Osteoblast (primary cell): ENCODE data around the gene SORD. TPM values are rescaled to one million over a fixed set of nuclear protein-coding genes. Genes with fewer than 3 reads are reported as not detected.
"Not testable (repeated sequence)": the region's sequence is repeated elsewhere in the genome, so short reads cannot be mapped to it uniquely, and the experiment has no call there.

Experiments
- DNase-seq: peaks from one replicate; pipeline ENCODE4 v3.0.0; 2011; ENCODE audit warnings: low spot score, mixed read lengths; ENCODE audit not compliant: insufficient read length; ENCODE audit errors: missing footprints
- H2AFZ ChIP-seq: 2 replicates; pipeline ENCODE4 v1.6.0; 2011; ENCODE audit warnings: mild to moderate bottlenecking, low read length
- H3K27ac ChIP-seq: 2 replicates; pipeline ENCODE4 v1.5.1; 2011; ENCODE audit warnings: mild to moderate bottlenecking, low read depth, low read length, moderate library complexity
- H3K27me3 ChIP-seq: 2 replicates; pipeline ENCODE4 v1.6.0; 2012; ENCODE audit warnings: mild to moderate bottlenecking, control low read depth, inconsistent platforms, low read length, moderate library complexity; ENCODE audit not compliant: insufficient read depth
- H3K36me3 ChIP-seq: 2 replicates; pipeline ENCODE4 v1.5.1; 2011; ENCODE audit warnings: mild to moderate bottlenecking, low read length, control low read depth, moderate library complexity; ENCODE audit not compliant: insufficient read depth
- H3K4me1 ChIP-seq: 2 replicates; pipeline ENCODE4 v1.5.1; 2011; ENCODE audit warnings: mild to moderate bottlenecking, low read length, control low read depth, moderate library complexity; ENCODE audit not compliant: insufficient read depth
- H3K4me2 ChIP-seq: 2 replicates; pipeline ENCODE4 v1.6.0; 2011; ENCODE audit warnings: mild to moderate bottlenecking, low read length; ENCODE audit not compliant: insufficient read depth
- H3K4me3 ChIP-seq: fragments of 200-600 bp; sonication (generic); 3 replicates; pipeline ENCODE4 v1.5.1; 2012; ENCODE audit warnings: mild to moderate bottlenecking, low read length, inconsistent platforms; ENCODE audit not compliant: insufficient read depth
- H3K79me2 ChIP-seq: 2 replicates; pipeline ENCODE4 v1.6.0; 2012; ENCODE audit warnings: mild to moderate bottlenecking, low read length, control low read depth, inconsistent platforms; ENCODE audit not compliant: insufficient read depth
- H3K9me3 ChIP-seq: 2 replicates; pipeline ENCODE4 v1.5.1; 2011; ENCODE audit warnings: low read depth, low read length, control low read depth
- H4K20me1 ChIP-seq: 2 replicates; pipeline ENCODE4 v1.6.0; 2012; ENCODE audit warnings: mild to moderate bottlenecking, low read length, control low read depth; ENCODE audit not compliant: insufficient read depth
- total RNA-seq: library from RNA; depleted of rRNA; stranded (reverse); fragments of >200 nt; gene quantifications from 2 replicates; pipeline ENCODE4 v1.2.3, GENCODE V29; 2012
- TF ChIP-seq, protein P1 (sequence below): IDR thresholded peaks from 2 replicates; pipeline ENCODE4 v1.5.1; 2011; ENCODE audit warnings: mild to moderate bottlenecking, low read depth, low read length, moderate library complexity; ENCODE audit errors: extremely low read depth

SORD gene
- total RNA-seq, 1 donor: 9.8 TPM

DNA sequence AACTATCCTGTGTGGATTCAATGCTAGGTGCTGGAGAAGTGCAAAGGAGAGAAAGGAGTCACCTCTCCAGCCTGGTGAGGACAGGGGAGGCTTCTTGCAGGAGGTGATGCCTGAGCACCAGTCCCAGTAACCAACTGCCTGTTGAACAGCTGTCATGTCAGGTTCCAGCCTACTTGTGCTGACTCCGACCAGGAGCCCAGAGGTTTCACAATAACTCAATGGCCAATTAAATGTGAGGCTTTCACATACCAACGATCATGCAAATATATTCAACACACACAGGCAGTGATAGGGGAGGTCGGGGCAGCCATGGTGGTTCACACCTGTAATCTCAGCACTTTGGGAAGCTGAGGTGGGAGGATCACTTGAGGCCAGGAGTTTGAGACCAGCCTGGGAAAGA lies 7.7 kb downstream of the SORD start:
- H3K36me3 ChIP-seq: peaks cover 6% of the 10 kb centered on the region

DNA sequence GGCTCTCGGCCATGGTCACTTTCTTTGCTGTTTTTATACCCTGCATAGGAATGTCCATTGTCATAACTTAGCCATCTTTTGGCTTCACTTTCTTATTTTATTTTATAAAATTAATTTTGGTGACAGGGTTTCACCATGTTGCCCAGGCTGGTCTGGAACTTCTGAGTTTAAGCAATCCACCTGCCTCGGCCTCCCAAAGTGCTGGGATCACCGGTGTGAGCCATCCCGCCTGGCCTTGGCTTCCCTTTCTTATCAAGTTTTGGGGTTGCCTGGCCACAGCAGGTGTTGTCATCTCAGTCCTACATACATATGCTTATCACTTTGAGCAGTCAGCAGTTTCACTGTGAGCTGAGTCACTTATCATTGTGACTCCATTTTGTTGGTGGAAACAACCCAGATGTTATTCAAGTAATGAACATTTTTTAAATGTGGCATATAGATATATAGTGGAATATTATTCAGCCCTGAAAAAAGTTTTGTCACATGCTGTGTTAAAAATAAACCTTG lies 8.6 kb downstream of the SORD start:
- H3K27ac ChIP-seq, H3K4me3 ChIP-seq, H3K9me3 ChIP-seq, H3K36me3 ChIP-seq, H3K4me1 ChIP-seq, H3K4me2 ChIP-seq, H3K27me3 ChIP-seq, H4K20me1 ChIP-seq, H2AFZ ChIP-seq, H3K79me2 ChIP-seq, DNase-seq: not testable (repeated sequence)

More for the DNA sequence above, 7.7 kb downstream of the SORD start:
- TF ChIP-seq, protein P1, sequence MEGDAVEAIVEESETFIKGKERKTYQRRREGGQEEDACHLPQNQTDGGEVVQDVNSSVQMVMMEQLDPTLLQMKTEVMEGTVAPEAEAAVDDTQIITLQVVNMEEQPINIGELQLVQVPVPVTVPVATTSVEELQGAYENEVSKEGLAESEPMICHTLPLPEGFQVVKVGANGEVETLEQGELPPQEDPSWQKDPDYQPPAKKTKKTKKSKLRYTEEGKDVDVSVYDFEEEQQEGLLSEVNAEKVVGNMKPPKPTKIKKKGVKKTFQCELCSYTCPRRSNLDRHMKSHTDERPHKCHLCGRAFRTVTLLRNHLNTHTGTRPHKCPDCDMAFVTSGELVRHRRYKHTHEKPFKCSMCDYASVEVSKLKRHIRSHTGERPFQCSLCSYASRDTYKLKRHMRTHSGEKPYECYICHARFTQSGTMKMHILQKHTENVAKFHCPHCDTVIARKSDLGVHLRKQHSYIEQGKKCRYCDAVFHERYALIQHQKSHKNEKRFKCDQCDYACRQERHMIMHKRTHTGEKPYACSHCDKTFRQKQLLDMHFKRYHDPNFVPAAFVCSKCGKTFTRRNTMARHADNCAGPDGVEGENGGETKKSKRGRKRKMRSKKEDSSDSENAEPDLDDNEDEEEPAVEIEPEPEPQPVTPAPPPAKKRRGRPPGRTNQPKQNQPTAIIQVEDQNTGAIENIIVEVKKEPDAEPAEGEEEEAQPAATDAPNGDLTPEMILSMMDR: no peak
- Histone ChIP-seq H3K4me2 (no peak overlapping the region), H3K27ac (no peak overlapping the region), H3K4me1 (no peaks in the 10 kb centered on the region), H3K4me3 (no peak overlapping the region), H3K27me3 (no peaks in the 10 kb centered on the region), H2AFZ (no peak overlapping the region), H4K20me1 (no peaks in the 10 kb centered on the region), H3K9me3 (no peaks in the 10 kb centered on the region), H3K79me2 (no peaks in the 10 kb centered on the region)
- DNase-seq: no peak

DNA sequence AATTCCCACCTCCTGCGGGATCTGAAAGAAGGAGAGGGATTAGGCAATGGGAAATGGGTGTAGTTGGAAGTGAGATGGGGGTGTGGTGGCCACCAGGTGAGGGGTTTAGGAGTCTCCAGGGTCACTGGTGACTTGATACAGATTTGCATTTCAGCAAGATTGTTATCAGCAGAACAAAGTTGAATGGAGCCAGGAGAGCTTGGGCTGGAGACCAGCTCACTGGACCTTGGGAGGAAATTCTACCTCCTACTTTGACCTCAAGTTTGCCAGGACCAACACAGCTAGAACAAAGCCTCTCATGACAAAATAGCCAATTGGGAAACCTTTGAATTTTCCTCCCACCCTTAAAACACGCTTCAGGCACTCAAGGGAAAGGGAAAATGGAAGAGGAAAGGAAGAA lies 9.5 kb downstream of the SORD start:
- not testable (repeated sequence) for H2AFZ ChIP-seq, H3K4me3 ChIP-seq, DNase-seq, H3K79me2 ChIP-seq, H3K27ac ChIP-seq, H4K20me1 ChIP-seq, H3K36me3 ChIP-seq, H3K27me3 ChIP-seq, H3K4me1 ChIP-seq, H3K4me2 ChIP-seq, H3K9me3 ChIP-seq

DNA sequence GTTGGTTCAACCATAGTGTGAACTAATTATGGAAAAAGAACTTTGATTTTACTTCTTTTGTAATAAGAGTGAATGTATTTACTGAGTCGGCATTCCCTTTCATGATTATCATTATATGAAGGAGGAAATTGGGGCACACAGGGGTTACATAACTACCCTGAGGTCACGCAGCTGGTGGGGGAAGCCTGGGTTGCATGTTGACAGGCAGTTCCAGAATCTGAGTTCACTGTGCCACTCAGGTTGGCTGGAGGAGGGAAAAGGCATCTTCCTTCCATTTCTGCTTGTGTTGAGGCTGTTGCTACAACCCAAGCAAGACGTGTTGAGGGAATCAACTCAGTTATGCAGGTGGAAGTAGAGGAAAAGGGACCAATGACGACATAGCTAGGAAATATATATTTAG lies 11.1 kb downstream of the SORD start:
- H2AFZ ChIP-seq, H3K79me2 ChIP-seq, H4K20me1 ChIP-seq, H3K36me3 ChIP-seq, DNase-seq, H3K9me3 ChIP-seq, H3K4me3 ChIP-seq, H3K27me3 ChIP-seq, H3K4me2 ChIP-seq, H3K4me1 ChIP-seq, H3K27ac ChIP-seq: not testable (repeated sequence)

DNA sequence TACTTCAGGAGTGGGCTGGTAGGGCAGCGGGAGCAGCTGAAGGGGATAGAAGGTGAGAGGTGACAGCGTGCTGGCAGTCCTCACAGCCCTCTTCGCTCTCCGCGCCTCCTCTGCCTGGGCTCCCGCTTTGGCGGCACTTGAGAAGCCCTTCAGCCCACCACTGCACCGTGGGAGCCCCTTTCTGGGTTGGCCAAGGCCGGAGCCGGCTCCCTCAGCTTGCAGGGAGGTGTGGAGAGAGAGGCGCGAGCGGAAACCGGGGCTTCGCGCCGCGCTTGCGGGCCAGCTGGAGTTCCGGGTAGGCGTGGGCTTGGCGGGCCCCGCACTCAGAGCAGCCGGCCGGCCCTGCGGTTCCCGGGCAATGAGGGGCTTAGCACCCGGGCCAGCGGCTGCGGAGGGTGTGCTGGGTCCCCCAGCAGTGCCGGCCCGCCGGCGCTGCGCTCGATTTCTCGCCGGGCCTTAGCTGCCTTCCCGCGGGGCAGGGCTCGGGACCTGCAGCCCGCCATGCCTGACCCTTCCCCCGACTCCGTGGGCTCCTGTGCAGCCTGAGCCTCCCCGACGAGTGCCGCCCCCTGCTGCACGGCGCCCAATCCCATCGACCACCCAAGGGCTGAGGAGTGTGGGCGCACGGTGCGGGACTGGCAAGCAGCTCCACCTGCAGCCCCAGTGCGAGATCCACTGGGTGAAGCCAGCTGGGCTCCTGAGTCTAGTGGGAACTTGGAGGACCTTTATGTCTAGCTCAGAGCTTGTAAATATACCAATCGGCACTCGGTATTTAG lies 11.8 kb downstream of the SORD start:
- not testable (repeated sequence) for H3K4me3 ChIP-seq, H3K4me2 ChIP-seq, H3K27ac ChIP-seq, DNase-seq, H3K36me3 ChIP-seq, H4K20me1 ChIP-seq, H3K27me3 ChIP-seq, H3K4me1 ChIP-seq, H3K79me2 ChIP-seq, H2AFZ ChIP-seq, H3K9me3 ChIP-seq
